PC-3 (cell line): ENCODE results near the gene CYB5D1.

Experiments
- EZH2 ChIP-seq: fragments of 300-600 bp; sonication (generic); IDR thresholded peaks from one replicate; pipeline ENCODE4 v1.6.1; 2017; ENCODE audit warnings: antibody characterized with exemption, mild to moderate bottlenecking, low read length; ENCODE audit not compliant: unreplicated experiment
- TF ChIP-seq, protein P1 (sequence below): fragments of 300-600 bp; sonication (generic); conservative IDR thresholded peaks from 2 replicates; pipeline ENCODE4 v1.5.1; 2017; ENCODE audit warnings: antibody characterized with exemption, low read depth, mild to moderate bottlenecking, low read length

DNA sequence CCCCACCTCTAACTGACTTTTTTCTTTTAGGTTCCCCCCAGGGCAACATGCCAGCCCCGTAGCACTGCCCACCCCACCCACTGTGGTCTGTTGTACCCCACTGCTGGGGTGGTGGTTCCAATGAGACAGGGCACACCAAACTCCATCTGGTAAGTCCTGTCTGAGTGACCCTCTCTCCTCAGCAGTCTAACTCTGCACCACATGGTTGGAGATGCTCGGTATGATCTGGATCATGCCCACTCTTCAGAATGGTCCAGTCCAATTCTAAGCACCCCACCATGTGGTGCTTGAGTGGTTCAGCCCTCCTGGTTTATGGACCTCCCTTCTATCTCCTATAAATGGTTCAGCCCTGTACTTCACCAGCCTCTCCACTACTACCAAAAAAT is 17.9 kb upstream of the CYB5D1 start:
- TF ChIP-seq, protein P1, sequence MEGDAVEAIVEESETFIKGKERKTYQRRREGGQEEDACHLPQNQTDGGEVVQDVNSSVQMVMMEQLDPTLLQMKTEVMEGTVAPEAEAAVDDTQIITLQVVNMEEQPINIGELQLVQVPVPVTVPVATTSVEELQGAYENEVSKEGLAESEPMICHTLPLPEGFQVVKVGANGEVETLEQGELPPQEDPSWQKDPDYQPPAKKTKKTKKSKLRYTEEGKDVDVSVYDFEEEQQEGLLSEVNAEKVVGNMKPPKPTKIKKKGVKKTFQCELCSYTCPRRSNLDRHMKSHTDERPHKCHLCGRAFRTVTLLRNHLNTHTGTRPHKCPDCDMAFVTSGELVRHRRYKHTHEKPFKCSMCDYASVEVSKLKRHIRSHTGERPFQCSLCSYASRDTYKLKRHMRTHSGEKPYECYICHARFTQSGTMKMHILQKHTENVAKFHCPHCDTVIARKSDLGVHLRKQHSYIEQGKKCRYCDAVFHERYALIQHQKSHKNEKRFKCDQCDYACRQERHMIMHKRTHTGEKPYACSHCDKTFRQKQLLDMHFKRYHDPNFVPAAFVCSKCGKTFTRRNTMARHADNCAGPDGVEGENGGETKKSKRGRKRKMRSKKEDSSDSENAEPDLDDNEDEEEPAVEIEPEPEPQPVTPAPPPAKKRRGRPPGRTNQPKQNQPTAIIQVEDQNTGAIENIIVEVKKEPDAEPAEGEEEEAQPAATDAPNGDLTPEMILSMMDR = no peak
- TF ChIP-seq EZH2 = no peak
